HEK293 (cell line): ENCODE results near the gene SREBF2.

Experiments used
- EGR2 ChIP-seq: fragments of 450-650 bp; formaldehyde crosslinking; IDR thresholded peaks from 2 replicates; pipeline ENCODE4 v1.5.1; 2016; ENCODE audit warnings: low read depth, missing biosample characterization, missing genetic modification characterization
- IKZF3 ChIP-seq: fragments of 450-650 bp; IDR thresholded peaks from 2 replicates; pipeline ENCODE4 v1.5.0; 2018; ENCODE audit warnings: missing biosample characterization, mild to moderate bottlenecking, missing genetic modification characterization, moderate library complexity
- KLF10 ChIP-seq: fragments of 450-650 bp; IDR thresholded peaks from 2 replicates; pipeline ENCODE4 v1.5.1; 2018; ENCODE audit warnings: missing biosample characterization, mild to moderate bottlenecking, missing genetic modification characterization
- SALL2 ChIP-seq: fragments of 450-650 bp; formaldehyde crosslinking; IDR thresholded peaks from 2 replicates; pipeline ENCODE4 v1.5.0; 2017; ENCODE audit warnings: missing biosample characterization, mild to moderate bottlenecking, missing genetic modification characterization, borderline replicate concordance
- SCRT1 ChIP-seq: fragments of 450-650 bp; formaldehyde crosslinking; IDR thresholded peaks from 2 replicates; pipeline ENCODE4 v1.5.1; 2016; ENCODE audit warnings: missing biosample characterization, missing genetic modification characterization, borderline replicate concordance
- SCRT2 ChIP-seq: fragments of 450-650 bp; formaldehyde crosslinking; IDR thresholded peaks from 2 replicates; pipeline ENCODE4 v1.5.1; 2016; ENCODE audit warnings: missing biosample characterization, missing genetic modification characterization
- SP3 ChIP-seq: fragments of 450-650 bp; formaldehyde crosslinking; IDR thresholded peaks from 2 replicates; pipeline ENCODE4 v1.5.1; 2016; ENCODE audit warnings: missing biosample characterization, missing genetic modification characterization
- SP7 ChIP-seq: fragments of 450-650 bp; formaldehyde crosslinking; IDR thresholded peaks from 2 replicates; pipeline ENCODE4 v1.5.1; 2016; ENCODE audit warnings: missing biosample characterization, missing genetic modification characterization
- TRIM28 ChIP-seq: IDR thresholded peaks from 2 replicates; pipeline ENCODE4 v1.6.1; 2011; ENCODE audit warnings: low read length, control low read depth, borderline replicate concordance
- ZBTB48 ChIP-seq: fragments of 450-650 bp; formaldehyde crosslinking; IDR thresholded peaks from 2 replicates; pipeline ENCODE4 v1.5.1; 2016; ENCODE audit warnings: missing biosample characterization, missing genetic modification characterization
- ZBTB8A ChIP-seq: fragments of 450-650 bp; formaldehyde crosslinking; IDR thresholded peaks from 2 replicates; pipeline ENCODE4 v1.5.1; 2016; ENCODE audit warnings: missing biosample characterization, missing genetic modification characterization
- ZNF133 ChIP-seq: fragments of 450-650 bp; formaldehyde crosslinking; IDR thresholded peaks from 2 replicates; pipeline ENCODE4 v1.5.1; 2016; ENCODE audit warnings: missing biosample characterization, missing genetic modification characterization
- ZNF211 ChIP-seq: fragments of 450-650 bp; formaldehyde crosslinking; IDR thresholded peaks from 2 replicates; pipeline ENCODE4 v1.5.1; 2016; ENCODE audit warnings: low read depth, missing biosample characterization, missing genetic modification characterization
- ZNF223 ChIP-seq: fragments of 450-650 bp; formaldehyde crosslinking; IDR thresholded peaks from 2 replicates; pipeline ENCODE4 v1.5.1; 2016; ENCODE audit warnings: missing biosample characterization, missing genetic modification characterization
- ZNF292 ChIP-seq: fragments of 450-650 bp; formaldehyde crosslinking; IDR thresholded peaks from 2 replicates; pipeline ENCODE4 v1.5.1; 2016; ENCODE audit warnings: low read depth, missing biosample characterization, missing genetic modification characterization, borderline replicate concordance
- ZNF366 ChIP-seq: fragments of 450-650 bp; formaldehyde crosslinking; conservative IDR thresholded peaks from 2 replicates; pipeline ENCODE4 v1.5.1; 2016; ENCODE audit warnings: missing biosample characterization, missing genetic modification characterization
- ZNF433 ChIP-seq: fragments of 450-650 bp; formaldehyde crosslinking; IDR thresholded peaks from 2 replicates; pipeline ENCODE4 v1.5.1; 2016; ENCODE audit warnings: missing biosample characterization, missing genetic modification characterization, low read depth
- ZNF660 ChIP-seq: fragments of 450-650 bp; IDR thresholded peaks from 2 replicates; pipeline ENCODE4 v1.5.1; 2018; ENCODE audit warnings: missing biosample characterization, mild to moderate bottlenecking, missing genetic modification characterization
- ZNF776 ChIP-seq: fragments of 450-650 bp; formaldehyde crosslinking; IDR thresholded peaks from 2 replicates; pipeline ENCODE4 v1.5.0; 2017; ENCODE audit warnings: missing biosample characterization, missing genetic modification characterization, borderline replicate concordance
- ZSCAN16 ChIP-seq: fragments of 450-650 bp; formaldehyde crosslinking; IDR thresholded peaks from 2 replicates; pipeline ENCODE4 v1.5.1; 2016; ENCODE audit warnings: missing biosample characterization, missing genetic modification characterization
- ZSCAN23 ChIP-seq: fragments of 450-650 bp; formaldehyde crosslinking; IDR thresholded peaks from 2 replicates; pipeline ENCODE4 v1.5.1; 2016; ENCODE audit warnings: missing biosample characterization, missing genetic modification characterization
- TF ChIP-seq, protein P1 (sequence below): fragments of 450-650 bp; formaldehyde crosslinking; IDR thresholded peaks from 2 replicates; pipeline ENCODE4 v1.5.1; 2016; ENCODE audit warnings: missing biosample characterization, missing genetic modification characterization
- TF ChIP-seq, protein P2 (sequence below): fragments of 450-650 bp; formaldehyde crosslinking; IDR thresholded peaks from 2 replicates; pipeline ENCODE4 v1.5.1; 2016; ENCODE audit warnings: missing biosample characterization, missing genetic modification characterization
- TF ChIP-seq, protein P3 (sequence below): fragments of 450-650 bp; formaldehyde crosslinking; IDR thresholded peaks from 2 replicates; pipeline ENCODE4 v1.5.1; 2016; ENCODE audit warnings: missing biosample characterization, missing genetic modification characterization
- TF ChIP-seq, protein P4 (sequence below): fragments of 450-650 bp; formaldehyde crosslinking; IDR thresholded peaks from 2 replicates; pipeline ENCODE4 v1.5.1; 2017; ENCODE audit warnings: missing biosample characterization, missing genetic modification characterization
- TF ChIP-seq, protein P5 (sequence below): fragments of 450-650 bp; formaldehyde crosslinking; IDR thresholded peaks from 2 replicates; pipeline ENCODE4 v1.5.1; 2017; ENCODE audit warnings: missing biosample characterization, missing genetic modification characterization
- TF ChIP-seq, protein P6 (sequence below): fragments of 450-650 bp; formaldehyde crosslinking; IDR thresholded peaks from 2 replicates; pipeline ENCODE4 v1.5.1; 2017; ENCODE audit warnings: missing biosample characterization, missing genetic modification characterization
- TF ChIP-seq, protein P7 (sequence below): fragments of 450-650 bp; formaldehyde crosslinking; IDR thresholded peaks from 2 replicates; pipeline ENCODE4 v1.5.1; 2016; ENCODE audit warnings: missing biosample characterization, missing genetic modification characterization

SREBF2 gene

DNA sequence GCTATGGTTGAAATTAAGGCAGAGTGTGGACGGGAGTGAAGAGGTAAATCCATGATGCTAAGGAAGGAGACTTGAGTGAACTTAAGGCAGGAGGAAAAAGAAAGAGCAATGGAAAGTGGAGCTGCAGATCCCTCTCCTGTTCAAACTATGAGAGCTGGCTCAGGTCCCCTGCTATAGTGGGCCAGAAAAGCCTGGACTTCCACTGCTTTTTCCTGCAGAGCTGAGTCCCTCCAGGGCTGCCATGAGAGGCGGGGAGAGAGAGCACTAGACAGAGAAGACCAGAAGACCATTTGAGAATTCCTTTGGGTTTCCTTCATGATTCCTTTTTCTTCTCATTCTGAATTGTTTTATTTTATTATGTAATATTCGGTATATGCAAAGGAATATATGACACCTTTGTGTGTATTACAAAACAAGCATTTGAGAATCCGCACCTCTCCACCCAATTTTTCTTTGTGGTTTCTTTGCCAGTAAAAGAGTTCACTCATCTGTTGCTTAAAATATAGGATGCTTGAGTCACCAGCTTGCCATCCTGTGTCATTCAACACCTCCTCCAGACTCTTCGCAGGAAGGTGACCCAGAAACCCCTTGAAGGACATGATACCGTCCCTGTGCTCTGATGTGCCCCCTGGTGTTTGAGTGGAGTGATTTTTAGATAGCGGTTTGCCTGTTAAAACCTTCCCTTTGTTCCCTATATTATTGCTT lies 24.4 kb downstream of the SREBF2 start (continued):
- TF ChIP-seq, protein P1, sequence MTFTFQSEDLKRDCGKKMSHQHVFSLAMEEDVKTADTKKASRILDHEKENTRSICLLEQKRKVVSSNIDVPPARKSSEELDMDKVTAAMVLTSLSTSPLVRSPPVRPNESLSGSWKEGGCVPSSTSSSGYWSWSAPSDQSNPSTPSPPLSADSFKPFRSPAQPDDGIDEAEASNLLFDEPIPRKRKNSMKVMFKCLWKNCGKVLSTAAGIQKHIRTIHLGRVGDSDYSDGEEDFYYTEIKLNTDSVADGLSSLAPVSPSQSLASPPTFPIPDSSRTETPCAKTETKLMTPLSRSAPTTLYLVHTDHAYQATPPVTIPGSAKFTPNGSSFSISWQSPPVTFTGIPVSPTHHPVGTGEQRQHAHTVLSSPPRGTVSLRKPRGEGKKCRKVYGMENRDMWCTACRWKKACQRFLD: no peak
- TF ChIP-seq TRIM28 (no peak), ZNF660 (tag by site-specific recombination) (no peak), SALL2 (tag by site-specific recombination) (no peak), ZBTB48 (tag by site-specific recombination) (no peak), ZSCAN23 (tag by site-specific recombination) (no peak), ZBTB8A (tag by site-specific recombination) (no peak), ZNF133 (tag by site-specific recombination) (no peak), KLF10 (tag by site-specific recombination) (no peak), IKZF3 (peak; percentile 57), ZNF292 (tag by site-specific recombination) (no peak), ZNF366 (tag by site-specific recombination) (0 out of 2 replicates have a peak, but pooled peaks have one; percentile 14), ZNF776 (tag by site-specific recombination) (no peak), ZNF433 (tag by site-specific recombination) (no peak), SCRT1 (0 out of 2 replicates have a peak, but pooled peaks have one; percentile 45), SCRT2 (peak; percentile 92), SP3 (tag by site-specific recombination) (no peak), EGR2 (tag by site-specific recombination) (peak; percentile 25; the same call in 1 of the 2 replicates), ZNF223 (0 out of 2 replicates have a peak, but pooled peaks have one; percentile 65), ZNF211 (tag by site-specific recombination) (no peak), SP7 (tag by site-specific recombination) (peak; percentile 73), ZSCAN16 (tag by site-specific recombination) (no peak)
- TF ChIP-seq, protein P2, sequence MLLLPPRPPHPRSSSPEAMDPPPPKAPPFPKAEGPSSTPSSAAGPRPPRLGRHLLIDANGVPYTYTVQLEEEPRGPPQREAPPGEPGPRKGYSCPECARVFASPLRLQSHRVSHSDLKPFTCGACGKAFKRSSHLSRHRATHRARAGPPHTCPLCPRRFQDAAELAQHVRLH (tag by site-specific recombination): no peak
- TF ChIP-seq, protein P3, sequence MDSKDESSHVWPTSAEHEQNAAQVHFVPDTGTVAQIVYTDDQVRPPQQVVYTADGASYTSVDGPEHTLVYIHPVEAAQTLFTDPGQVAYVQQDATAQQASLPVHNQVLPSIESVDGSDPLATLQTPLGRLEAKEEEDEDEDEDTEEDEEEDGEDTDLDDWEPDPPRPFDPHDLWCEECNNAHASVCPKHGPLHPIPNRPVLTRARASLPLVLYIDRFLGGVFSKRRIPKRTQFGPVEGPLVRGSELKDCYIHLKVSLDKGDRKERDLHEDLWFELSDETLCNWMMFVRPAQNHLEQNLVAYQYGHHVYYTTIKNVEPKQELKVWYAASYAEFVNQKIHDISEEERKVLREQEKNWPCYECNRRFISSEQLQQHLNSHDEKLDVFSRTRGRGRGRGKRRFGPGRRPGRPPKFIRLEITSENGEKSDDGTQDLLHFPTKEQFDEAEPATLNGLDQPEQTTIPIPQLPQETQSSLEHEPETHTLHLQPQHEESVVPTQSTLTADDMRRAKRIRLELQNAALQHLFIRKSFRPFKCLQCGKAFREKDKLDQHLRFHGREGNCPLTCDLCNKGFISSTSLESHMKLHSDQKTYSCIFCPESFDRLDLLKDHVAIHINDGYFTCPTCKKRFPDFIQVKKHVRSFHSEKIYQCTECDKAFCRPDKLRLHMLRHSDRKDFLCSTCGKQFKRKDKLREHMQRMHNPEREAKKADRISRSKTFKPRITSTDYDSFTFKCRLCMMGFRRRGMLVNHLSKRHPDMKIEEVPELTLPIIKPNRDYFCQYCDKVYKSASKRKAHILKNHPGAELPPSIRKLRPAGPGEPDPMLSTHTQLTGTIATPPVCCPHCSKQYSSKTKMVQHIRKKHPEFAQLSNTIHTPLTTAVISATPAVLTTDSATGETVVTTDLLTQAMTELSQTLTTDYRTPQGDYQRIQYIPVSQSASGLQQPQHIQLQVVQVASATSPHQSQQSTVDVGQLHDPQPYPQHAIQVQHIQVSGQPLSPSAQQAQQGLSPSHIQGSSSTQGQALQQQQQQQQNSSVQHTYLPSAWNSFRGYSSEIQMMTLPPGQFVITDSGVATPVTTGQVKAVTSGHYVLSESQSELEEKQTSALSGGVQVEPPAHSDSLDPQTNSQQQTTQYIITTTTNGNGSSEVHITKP (tag by site-specific recombination): peak; percentile 68
- TF ChIP-seq, protein P4, sequence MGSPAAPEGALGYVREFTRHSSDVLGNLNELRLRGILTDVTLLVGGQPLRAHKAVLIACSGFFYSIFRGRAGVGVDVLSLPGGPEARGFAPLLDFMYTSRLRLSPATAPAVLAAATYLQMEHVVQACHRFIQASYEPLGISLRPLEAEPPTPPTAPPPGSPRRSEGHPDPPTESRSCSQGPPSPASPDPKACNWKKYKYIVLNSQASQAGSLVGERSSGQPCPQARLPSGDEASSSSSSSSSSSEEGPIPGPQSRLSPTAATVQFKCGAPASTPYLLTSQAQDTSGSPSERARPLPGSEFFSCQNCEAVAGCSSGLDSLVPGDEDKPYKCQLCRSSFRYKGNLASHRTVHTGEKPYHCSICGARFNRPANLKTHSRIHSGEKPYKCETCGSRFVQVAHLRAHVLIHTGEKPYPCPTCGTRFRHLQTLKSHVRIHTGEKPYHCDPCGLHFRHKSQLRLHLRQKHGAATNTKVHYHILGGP (tag by site-specific recombination): no peak
- TF ChIP-seq, protein P5, sequence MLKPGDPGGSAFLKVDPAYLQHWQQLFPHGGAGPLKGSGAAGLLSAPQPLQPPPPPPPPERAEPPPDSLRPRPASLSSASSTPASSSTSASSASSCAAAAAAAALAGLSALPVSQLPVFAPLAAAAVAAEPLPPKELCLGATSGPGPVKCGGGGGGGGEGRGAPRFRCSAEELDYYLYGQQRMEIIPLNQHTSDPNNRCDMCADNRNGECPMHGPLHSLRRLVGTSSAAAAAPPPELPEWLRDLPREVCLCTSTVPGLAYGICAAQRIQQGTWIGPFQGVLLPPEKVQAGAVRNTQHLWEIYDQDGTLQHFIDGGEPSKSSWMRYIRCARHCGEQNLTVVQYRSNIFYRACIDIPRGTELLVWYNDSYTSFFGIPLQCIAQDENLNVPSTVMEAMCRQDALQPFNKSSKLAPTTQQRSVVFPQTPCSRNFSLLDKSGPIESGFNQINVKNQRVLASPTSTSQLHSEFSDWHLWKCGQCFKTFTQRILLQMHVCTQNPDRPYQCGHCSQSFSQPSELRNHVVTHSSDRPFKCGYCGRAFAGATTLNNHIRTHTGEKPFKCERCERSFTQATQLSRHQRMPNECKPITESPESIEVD: no peak
- TF ChIP-seq, protein P6, sequence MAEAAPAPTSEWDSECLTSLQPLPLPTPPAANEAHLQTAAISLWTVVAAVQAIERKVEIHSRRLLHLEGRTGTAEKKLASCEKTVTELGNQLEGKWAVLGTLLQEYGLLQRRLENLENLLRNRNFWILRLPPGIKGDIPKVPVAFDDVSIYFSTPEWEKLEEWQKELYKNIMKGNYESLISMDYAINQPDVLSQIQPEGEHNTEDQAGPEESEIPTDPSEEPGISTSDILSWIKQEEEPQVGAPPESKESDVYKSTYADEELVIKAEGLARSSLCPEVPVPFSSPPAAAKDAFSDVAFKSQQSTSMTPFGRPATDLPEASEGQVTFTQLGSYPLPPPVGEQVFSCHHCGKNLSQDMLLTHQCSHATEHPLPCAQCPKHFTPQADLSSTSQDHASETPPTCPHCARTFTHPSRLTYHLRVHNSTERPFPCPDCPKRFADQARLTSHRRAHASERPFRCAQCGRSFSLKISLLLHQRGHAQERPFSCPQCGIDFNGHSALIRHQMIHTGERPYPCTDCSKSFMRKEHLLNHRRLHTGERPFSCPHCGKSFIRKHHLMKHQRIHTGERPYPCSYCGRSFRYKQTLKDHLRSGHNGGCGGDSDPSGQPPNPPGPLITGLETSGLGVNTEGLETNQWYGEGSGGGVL (tag by site-specific recombination): no peak
- TF ChIP-seq, protein P7, sequence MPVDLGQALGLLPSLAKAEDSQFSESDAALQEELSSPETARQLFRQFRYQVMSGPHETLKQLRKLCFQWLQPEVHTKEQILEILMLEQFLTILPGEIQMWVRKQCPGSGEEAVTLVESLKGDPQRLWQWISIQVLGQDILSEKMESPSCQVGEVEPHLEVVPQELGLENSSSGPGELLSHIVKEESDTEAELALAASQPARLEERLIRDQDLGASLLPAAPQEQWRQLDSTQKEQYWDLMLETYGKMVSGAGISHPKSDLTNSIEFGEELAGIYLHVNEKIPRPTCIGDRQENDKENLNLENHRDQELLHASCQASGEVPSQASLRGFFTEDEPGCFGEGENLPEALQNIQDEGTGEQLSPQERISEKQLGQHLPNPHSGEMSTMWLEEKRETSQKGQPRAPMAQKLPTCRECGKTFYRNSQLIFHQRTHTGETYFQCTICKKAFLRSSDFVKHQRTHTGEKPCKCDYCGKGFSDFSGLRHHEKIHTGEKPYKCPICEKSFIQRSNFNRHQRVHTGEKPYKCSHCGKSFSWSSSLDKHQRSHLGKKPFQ (tag by site-specific recombination): no peak
